ENCODE data around the gene YPEL5. TPM values are rescaled to one million over a fixed set of nuclear protein-coding genes. Genes with fewer than 3 reads are reported as not detected.

YPEL5 gene
- polyA plus RNA-seq, 1 experiment, result 112 TPM

- Histone ChIP-seq H3K27ac (ENCODE audit: low read depth, low read length) (no peak overlapping the region), H3K4me3 (ENCODE audit: low read depth, low read length) (no peak overlapping the region), H3K9me3 (ENCODE audit: control insufficient read depth, insufficient read depth, low read length) (no peaks in the 10 kb centered on the region), H3K27me3 (ENCODE audit: control insufficient read depth, insufficient read depth, low read length) (peaks cover 4% of the 10 kb centered on the region)
- DNase-seq (ENCODE audit: low read depth, low spot score), result no peak
- POLR2A ChIA-PET, result no interaction called here
- TF ChIP-seq CTCF (IDR thresholded peaks at IDR 0.05; ENCODE audit: low read depth, low read length), result no peak
- CTCF ChIA-PET, result interaction anchor here (1.1 to 7.8 kb wide), 2 partner anchors 13 to 534 kb away, joined by 7 to 56 read pairs; no protein-coding TSS in a partner anchor
Measured at GRCh38 chr2:30177440-30177839, 30.6 kb downstream of the YPEL5 start.

- CTCF ChIA-PET, result interaction anchor here (0.7 to 7.8 kb wide), 3 partner anchors 13 to 705 kb away, joined by 3 to 56 read pairs (median 7); no protein-coding TSS in a partner anchor
- no peak for TF ChIP-seq CTCF (IDR thresholded peaks at IDR 0.05; ENCODE audit: low read depth, low read length)
- Histone ChIP-seq H3K27me3 (ENCODE audit: control insufficient read depth, insufficient read depth, low read length) (peaks cover 4% of the 10 kb centered on the region), H3K9me3 (ENCODE audit: control insufficient read depth, insufficient read depth, low read length) (no peaks in the 10 kb centered on the region), H3K27ac (ENCODE audit: low read depth, low read length) (no peak overlapping the region), H3K4me3 (ENCODE audit: low read depth, low read length) (no peak overlapping the region)
- POLR2A ChIA-PET, result no interaction called here
- no peak for DNase-seq (ENCODE audit: low read depth, low spot score)
Measured at GRCh38 chr2:30177956-30178355, 31.1 kb downstream of the YPEL5 start.

DNA sequence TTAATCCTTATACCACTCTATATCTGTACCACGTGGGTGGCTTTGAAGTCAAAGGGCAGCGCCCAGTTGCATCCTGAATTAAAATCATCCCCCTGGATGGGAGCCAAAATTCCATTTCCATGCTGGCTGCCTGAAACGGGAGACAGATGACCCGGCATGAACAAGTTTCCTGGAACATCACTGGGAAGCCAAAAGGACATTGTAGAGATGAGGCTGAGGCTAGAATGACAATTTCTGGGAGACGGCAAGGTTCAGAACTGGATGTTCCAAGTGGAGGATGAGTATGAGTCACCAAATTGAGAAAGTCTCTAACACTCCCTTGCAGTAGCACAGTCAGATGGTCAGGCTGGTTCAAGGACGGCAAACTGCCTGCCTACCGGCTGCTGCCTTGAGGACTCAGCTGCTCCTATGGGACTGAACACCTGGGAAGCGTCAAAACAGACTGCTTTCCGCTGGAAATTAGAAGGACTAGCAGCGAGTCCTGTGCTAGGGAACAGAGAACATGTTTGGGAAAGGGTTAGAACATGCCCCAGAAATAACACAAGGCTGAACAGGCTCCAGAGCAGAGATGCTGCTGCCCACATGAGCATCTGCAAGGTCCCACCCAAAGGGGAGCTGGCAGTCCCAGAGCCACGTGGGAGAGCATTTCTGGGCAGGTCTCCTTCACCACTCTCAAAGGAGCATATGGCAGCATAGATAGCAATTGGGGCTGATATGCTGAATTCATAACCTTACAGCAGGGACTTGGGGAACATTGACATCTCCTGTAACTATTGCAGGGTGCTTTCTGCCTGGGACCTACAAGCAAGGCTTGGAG lies 32.0 kb downstream of the YPEL5 start:
- H3K27ac ChIP-seq (ENCODE audit: low read depth, low read length), result no peak overlapping the region
- H3K9me3 ChIP-seq (ENCODE audit: control insufficient read depth, insufficient read depth, low read length), result no peaks in the 10 kb centered on the region
- peaks cover 4% of the 10 kb centered on the region for H3K27me3 ChIP-seq (ENCODE audit: control insufficient read depth, insufficient read depth, low read length)
- no peak overlapping the region for H3K4me3 ChIP-seq (ENCODE audit: low read depth, low read length)
- no peak for TF ChIP-seq CTCF (IDR thresholded peaks at IDR 0.05; ENCODE audit: low read depth, low read length)
- no peak for DNase-seq (ENCODE audit: low read depth, low spot score)
- ChIA-PET POLR2A (no interaction called here), CTCF (interaction anchor here (0.7 to 7.8 kb wide), 3 partner anchors 14 to 704 kb away, joined by 3 to 56 read pairs (median 13); no protein-coding TSS in a partner anchor)

DNA sequence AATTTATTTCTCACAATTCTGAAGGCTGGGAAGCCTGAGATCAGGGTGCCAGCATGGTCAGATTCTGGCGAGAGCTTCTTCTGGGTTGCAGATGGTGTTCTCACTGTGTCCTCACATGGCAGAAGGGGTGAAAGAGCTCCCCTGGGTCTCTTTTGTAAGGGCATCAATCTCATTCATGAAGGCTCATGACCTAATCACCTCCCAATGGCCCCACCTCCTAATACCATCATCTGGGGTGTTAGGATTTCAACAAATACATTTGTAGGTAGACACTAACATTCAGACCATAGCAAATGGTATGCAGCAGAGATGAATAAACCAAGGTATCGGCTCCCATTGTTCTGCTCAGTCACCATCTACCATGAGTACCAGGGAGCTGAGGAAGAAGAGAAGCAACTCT lies 32.7 kb downstream of the YPEL5 start:
- CTCF ChIA-PET, result interaction anchor here (5.0 to 7.8 kb wide), 2 partner anchors 15 to 532 kb away, joined by 19 to 56 read pairs; no protein-coding TSS in a partner anchor

More for the DNA sequence above, 32.7 kb downstream of the YPEL5 start:
- DNase-seq (ENCODE audit: low read depth, low spot score), result no peak
- TF ChIP-seq CTCF (IDR thresholded peaks at IDR 0.05; ENCODE audit: low read depth, low read length), result no peak
- Histone ChIP-seq H3K9me3 (ENCODE audit: control insufficient read depth, insufficient read depth, low read length) (no peaks in the 10 kb centered on the region), H3K4me3 (ENCODE audit: low read depth, low read length) (no peak overlapping the region), H3K27me3 (ENCODE audit: control insufficient read depth, insufficient read depth, low read length) (peaks cover 4% of the 10 kb centered on the region), H3K27ac (ENCODE audit: low read depth, low read length) (no peak overlapping the region)
- POLR2A ChIA-PET, result no interaction called here
